ENCODE measurements around the gene TNPO1. TPM values are rescaled to one million over a fixed set of nuclear protein-coding genes. Genes with fewer than 3 reads are reported as not detected.

The TNPO1 gene
- total and polyA plus RNA-seq, 2 of the 13 experiments (the other 11 are each of a cell fraction or from before 2014, with no cell fraction given), result 26.7 to 123 TPM

DNA sequence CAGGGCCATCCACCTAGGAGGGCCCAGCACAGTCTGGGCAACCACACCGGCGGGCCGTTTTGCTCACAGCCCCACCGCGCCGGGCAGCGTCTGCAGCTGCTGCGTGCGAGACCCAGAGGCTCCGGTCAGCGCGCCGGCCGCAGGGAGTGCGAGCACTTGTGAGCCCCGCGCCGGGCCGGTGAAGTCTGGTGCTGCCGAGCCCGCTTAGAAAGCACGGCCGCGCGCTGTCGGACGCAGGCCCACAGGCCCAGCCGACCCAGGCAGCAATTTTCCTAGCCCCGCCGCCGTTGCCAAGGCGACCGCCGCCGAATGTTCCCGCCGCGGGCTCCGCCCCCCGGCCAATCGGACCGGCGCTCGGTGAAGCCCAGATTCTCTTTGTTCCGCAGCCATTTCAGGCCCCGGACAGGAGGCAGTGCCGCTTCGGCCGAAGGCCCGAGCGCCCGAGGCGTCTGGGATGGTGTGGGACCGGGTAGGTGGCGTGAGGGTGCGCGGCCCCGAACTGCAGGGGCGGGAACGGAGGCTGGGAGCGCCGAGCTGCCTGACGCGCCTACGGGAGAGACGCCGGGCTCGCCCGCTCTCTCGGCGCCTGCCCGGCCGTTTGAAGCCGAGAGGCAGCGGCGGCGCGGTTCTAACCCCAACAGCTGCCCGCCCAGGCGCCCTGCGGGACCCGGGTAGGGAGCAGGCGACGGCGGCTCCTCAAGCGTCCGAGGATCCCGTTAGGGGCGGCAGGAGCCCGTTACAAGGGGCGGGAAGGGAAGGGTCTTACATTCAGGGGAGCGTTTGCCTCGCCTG lies at the start of gene TNPO1 (continued):
- TF ChIP-seq, protein P1, sequence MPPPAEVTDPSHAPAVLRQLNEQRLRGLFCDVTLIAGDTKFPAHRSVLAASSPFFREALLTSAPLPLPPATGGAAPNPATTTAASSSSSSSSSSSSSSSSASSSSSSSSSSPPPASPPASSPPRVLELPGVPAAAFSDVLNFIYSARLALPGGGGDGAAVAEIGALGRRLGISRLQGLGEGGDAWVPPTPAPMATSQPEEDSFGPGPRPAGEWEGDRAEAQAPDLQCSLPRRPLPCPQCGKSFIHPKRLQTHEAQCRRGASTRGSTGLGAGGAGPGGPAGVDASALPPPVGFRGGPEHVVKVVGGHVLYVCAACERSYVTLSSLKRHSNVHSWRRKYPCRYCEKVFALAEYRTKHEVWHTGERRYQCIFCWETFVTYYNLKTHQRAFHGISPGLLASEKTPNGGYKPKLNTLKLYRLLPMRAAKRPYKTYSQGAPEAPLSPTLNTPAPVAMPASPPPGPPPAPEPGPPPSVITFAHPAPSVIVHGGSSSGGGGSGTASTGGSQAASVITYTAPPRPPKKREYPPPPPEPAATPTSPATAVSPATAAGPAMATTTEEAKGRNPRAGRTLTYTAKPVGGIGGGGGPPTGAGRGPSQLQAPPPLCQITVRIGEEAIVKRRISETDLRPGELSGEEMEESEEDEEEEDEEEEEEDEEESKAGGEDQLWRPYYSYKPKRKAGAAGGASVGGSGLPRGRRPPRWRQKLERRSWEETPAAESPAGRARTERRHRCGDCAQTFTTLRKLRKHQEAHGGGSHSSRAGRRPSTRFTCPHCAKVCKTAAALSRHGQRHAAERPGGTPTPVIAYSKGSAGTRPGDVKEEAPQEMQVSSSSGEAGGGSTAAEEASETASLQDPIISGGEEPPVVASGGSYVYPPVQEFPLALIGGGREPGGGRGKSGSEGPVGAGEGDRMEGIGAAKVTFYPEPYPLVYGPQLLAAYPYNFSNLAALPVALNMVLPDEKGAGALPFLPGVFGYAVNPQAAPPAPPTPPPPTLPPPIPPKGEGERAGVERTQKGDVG (CRISPR knock-in tag; IDR thresholded peaks at IDR 0.05; ENCODE audit: borderline replicate concordance), result no peak
- TF ChIP-seq ZNF574 (CRISPR knock-in tag; IDR thresholded peaks at IDR 0.05) (peak; percentile 75; the same call in 1 of the 2 replicates), ZNF367 (CRISPR knock-in tag; IDR thresholded peaks at IDR 0.05; ENCODE audit: borderline replicate concordance) (no peak), ZFAT (CRISPR knock-in tag; conservative IDR thresholded peaks at IDR 0.05) (peak; percentile 76; the same call in 1 of the 2 replicates), SP140L (CRISPR knock-in tag; IDR thresholded peaks at IDR 0.05; ENCODE audit: borderline replicate concordance) (no peak), ZFP36L1 (CRISPR knock-in tag; IDR thresholded peaks at IDR 0.05) (no peak), KDM2A (CRISPR knock-in tag; IDR thresholded peaks at IDR 0.05; ENCODE audit: borderline replicate concordance, low read depth) (peak; percentile 75; the same call in 1 of the 2 replicates), PCBP2 (optimal IDR thresholded peaks at IDR 0.05; ENCODE audit: low read depth, low read length, poor library complexity, severe bottlenecking) (no peak), MAFG (CRISPR knock-in tag; IDR thresholded peaks at IDR 0.05) (no peak), HNF4G (IDR thresholded peaks at IDR 0.05; ENCODE audit: borderline replicate concordance, low read depth, low read length) (no peak), HNF4G (CRISPR knock-in tag; IDR thresholded peaks at IDR 0.05; ENCODE audit: borderline replicate concordance, low read depth) (no peak; the same call in 1 of the 2 replicates), STAT6 (CRISPR knock-in tag; IDR thresholded peaks at IDR 0.05; ENCODE audit: borderline replicate concordance) (no peak; the same call in 1 of the 2 replicates), MIXL1 (CRISPR knock-in tag; IDR thresholded peaks at IDR 0.05) (no peak), RAD51 (IDR thresholded peaks at IDR 0.05; ENCODE audit: borderline replicate concordance) (no peak)
- TF ChIP-seq, protein P2, sequence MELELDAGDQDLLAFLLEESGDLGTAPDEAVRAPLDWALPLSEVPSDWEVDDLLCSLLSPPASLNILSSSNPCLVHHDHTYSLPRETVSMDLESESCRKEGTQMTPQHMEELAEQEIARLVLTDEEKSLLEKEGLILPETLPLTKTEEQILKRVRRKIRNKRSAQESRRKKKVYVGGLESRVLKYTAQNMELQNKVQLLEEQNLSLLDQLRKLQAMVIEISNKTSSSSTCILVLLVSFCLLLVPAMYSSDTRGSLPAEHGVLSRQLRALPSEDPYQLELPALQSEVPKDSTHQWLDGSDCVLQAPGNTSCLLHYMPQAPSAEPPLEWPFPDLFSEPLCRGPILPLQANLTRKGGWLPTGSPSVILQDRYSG (CRISPR knock-in tag; IDR thresholded peaks at IDR 0.05), result peak; percentile 71; the same call in 1 of the 2 replicates
- TF ChIP-seq, protein P3, sequence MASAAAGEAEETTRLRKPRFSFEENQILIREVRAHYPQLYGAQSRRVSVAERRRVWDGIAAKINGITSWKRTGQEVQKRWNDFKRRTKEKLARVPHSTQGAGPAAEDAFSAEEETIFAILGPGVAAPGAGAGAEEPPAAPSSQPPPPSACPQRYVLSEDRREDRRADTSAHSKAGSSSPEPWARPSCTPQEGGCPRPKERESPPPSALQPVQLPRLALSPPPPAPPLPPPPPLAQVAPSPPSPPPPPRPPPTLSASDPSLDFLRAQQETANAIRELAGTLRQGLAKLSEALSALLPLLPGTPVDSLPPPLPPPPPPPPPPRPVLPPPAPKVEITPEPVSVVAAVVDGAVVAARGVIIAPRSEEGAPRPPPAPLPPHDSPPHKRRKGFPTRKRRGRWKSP (CRISPR knock-in tag; IDR thresholded peaks at IDR 0.05), result peak; percentile 93; the same call in 1 of the 2 replicates
